HG02973 (cell line): Measurements from ENCODE around the gene CCDC6.
"Not testable (repeated sequence)": the region's sequence is repeated elsewhere in the genome, so short reads cannot be mapped to it uniquely, and the experiment has no call there.

Source experiments
- ATAC-seq: cut with Tn5 transposase; IDR thresholded peaks from one replicate; pipeline ENCODE4 v1.9.1; 2021; ENCODE audit warnings: moderate library complexity; ENCODE audit not compliant: unreplicated experiment

The CCDC6 gene

GRCh38 chr10:59884893-59885292, 21.5 kb downstream of the CCDC6 start:
- not testable (repeated sequence) for ATAC-seq

GRCh38 chr10:59881640-59882039, 24.7 kb downstream of the CCDC6 start:
- no peak for ATAC-seq

GRCh38 chr10:59880971-59881510, 25.3 kb downstream of the CCDC6 start:
- ATAC-seq, result peak; percentile 77

DNA sequence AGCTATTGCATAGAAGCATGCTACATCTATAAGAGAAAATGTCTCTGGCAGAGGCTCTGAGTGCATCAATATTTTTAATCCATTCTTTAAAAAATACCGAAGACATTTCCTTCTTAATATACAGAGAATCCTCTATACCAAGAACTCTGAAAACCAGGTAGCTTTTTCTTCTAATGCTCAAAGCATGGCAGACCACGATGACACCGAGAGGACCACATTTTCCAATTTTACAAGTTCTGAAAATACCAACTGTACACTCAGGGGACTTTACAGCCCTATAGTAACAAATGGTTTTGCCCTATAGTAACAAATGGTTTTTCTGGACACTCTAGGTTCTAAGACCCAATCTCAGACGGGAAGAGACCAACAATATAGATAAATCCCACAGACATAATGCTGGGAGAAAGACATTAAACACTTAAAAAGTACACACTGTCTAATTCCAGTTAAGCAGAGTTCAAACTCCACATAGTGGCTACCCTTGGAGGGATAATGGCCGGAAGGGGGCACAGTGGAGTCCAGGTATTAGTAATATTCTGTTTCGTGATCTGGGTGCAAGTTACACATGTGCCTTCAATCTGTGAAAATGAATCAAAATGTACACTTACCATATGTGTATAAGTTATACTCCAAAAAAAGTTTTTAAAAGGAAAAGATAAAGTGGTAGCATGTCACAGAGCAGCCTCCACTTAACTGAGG, 26.2 kb downstream of the CCDC6 start:
- no peak for ATAC-seq

- peak; percentile 32 for ATAC-seq
Observed at GRCh38 chr10:59879363-59879913, 26.9 kb downstream of the CCDC6 start.

DNA sequence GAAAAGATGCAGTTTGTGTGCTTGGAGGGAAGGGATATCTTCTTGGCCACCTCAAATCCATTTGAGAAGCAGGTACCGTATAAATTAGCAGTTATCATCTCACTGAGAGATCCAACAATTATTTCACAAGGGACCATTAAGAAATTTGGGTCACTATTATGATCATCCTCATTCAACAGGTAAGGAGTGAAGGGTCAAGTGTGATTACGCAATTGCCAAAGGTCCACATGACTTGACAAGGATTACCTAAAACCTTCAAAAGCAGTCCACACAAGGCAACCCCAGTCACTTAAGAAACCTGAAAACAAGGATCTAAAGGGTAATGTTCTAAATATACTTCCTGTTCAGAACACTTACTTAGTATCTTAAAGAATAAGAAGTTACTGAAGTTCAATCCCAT, 27.4 kb downstream of the CCDC6 start:
- ATAC-seq, result no peak

DNA sequence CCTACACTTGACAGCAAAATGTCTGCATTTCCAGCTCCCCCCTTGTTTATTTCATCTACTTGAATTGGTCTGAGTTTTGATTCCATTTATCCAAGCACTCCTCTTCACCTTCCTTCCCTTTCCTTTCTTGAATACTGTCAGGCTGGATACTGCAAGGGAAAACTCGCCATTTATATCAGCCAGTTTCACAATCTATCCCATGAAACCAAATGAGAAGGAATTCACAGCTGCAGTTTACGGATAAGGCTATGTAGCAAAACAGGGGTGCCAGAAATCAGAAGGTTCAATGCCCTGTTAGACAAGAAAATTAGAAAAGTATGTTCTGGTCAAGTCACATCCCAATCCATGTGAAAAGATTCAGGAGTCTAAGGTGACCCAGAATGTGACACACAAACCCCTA, 28.1 kb downstream of the CCDC6 start:
- no peak for ATAC-seq

DNA sequence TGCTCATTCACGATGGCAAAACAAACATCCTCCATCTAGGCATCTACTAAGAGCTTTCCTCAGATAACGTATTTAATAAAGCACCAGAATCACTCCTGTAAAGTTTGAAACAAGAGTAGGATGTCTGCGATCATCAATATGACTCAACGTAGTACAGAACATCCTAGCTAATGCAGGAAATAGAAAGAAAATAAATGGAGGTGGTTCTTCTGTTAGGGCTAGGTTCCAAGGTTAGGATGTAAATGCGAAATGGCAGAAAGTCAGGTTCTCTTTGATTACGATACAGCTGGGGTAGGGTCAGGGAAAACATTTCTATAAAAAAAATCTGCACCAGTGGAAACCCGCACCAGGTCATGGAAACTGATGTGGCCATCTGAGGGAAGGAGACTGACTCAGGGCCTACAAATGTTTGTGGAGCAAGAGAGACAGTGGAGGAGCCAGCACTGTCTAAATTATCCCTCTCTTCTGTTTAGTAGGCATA, 29.1 kb downstream of the CCDC6 start:
- no peak for ATAC-seq

DNA sequence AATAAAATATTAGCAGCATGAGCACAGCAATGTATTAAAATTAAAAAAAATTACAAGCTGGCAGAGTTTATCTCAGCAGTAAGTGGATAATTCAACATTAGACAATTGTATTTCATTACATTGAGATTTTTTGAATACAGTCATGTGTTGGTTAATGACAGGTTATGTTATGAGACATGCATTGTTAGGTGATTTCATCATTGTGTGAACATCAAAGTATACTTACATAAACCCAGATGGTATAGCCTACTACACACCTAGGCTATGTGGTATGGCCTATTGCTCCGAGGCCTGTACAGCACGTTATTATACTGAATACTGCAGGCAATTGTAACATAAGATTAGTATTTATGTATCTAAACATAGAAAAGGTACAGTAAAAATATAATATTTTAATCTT, 29.7 kb downstream of the CCDC6 start:
- ATAC-seq, result no peak

GRCh38 chr10:59876208-59876607, 30.1 kb downstream of the CCDC6 start:
- ATAC-seq, result not testable (repeated sequence)

GRCh38 chr10:59873896-59874295, 32.5 kb downstream of the CCDC6 start:
- peak; percentile 69 for ATAC-seq

GRCh38 chr10:59872892-59873463, 33.4 kb downstream of the CCDC6 start:
- ATAC-seq, result no peak

DNA sequence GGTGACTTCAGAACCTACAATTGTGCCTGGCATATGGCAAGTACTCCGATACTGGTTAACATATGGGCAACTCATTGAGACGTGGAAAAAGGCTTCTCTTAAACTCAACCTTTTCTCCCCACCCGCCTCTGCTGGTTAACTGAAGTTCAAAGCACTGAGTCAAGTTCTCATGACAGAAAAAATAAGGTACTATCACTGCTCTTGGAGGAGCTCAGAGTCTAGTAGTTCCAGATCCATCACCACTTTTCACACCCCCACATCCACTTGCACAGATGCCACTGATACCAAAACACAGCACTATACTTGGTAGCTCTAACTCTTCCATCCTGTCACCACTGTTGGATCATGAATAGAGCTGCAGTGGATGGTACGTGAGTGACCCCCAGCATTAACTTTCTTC, 36.2 kb downstream of the CCDC6 start:
- no peak for ATAC-seq

- no peak for ATAC-seq
Observed at GRCh38 chr10:59869594-59869940, 36.8 kb downstream of the CCDC6 start.

- no peak for ATAC-seq
Observed at GRCh38 chr10:59868696-59869593, 37.4 kb downstream of the CCDC6 start.

- no peak for ATAC-seq
Observed at GRCh38 chr10:59867590-59867989, 38.8 kb downstream of the CCDC6 start.

- peak; percentile 55 for ATAC-seq
Observed at GRCh38 chr10:59865101-59865500, 41.3 kb downstream of the CCDC6 start.

GRCh38 chr10:59864141-59864962, 42.0 kb downstream of the CCDC6 start:
- no peak for ATAC-seq

DNA sequence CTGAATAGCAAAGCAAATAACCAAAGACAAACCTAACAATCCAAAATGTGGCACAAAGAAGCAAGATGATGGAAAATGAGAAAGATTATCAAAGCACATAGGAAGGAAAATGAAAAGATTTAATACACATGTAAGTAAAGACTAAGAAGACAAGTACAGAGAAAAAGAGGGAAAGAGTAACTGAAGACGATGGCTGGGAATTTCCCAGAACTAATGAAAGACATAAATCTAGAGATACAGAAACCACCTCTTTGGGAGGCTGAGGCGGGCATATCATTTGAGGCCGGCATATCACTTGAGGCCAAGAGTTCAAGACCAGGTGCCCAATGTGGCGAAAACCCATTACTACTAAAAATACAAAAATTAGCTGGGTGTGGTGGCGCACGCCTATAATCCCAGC, 46.8 kb downstream of the CCDC6 start:
- ATAC-seq, result no peak

- ATAC-seq, result no peak
Observed at GRCh38 chr10:59857921-59858320, 48.4 kb downstream of the CCDC6 start.
